Inflammatory macrophage treated with lipopolysaccharide for 1 hour (primary cell): Measurements from ENCODE around the gene ACSL5.
"Not testable (repeated sequence)": the region's sequence is repeated elsewhere in the genome, so short reads cannot be mapped to it uniquely, and the experiment has no call there.

Experiments used
- DNase-seq, 2 donors: peaks; one replicate each; pipeline ENCODE4 v3.0.0-alpha.2; 2020 to 2022

ACSL5 gene

DNA sequence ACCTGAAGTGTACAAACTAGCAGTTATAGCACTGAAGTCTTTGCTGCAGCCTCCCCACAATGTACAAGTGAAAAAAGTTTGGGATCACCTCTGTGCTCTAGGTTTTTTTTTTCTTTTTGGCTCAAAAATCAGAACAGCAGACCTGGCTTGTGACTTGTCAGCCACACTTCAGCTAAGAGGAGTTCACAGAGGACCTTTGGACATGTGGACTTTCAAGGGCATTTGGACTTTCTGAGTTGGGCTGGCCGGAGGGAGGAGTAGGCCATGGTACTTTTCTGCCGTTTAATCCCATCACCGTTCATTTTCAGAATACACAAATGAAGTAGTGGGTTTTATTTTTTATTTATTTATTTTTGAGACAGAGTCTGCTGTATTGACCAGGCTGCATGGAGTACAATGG is 21.9 kb upstream of the ACSL5 start:
- DNase-seq, result no peak

DNA sequence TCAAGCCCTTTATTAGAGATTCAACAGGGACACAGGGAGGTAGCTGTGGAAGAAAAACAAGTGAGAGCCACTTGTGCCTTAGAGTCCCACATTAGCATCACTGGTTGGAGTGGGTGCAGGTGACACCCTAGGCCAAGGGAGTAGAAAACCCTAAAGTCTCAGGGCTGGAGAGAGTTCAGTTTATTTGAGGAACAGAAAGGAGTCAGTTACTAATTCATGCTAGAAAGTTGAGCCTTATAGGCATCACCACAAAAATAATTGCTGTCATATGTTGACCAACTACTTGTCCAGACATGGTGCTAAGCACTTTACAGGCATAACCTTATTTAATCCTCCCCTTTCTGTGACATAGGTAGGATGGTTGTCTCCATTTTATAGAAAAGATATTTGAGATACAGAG is 20.9 kb upstream of the ACSL5 start:
- DNase-seq, result no peak

- no peak for DNase-seq
These were observed 17.2 kb upstream of the ACSL5 start for GRCh38 chr10:112356686-112357085.

- no peak for DNase-seq
These were observed 14.2 kb upstream of the ACSL5 start for GRCh38 chr10:112359606-112360307.

- DNase-seq, result no peak
These were observed 13.3 kb upstream of the ACSL5 start for GRCh38 chr10:112360308-112361270.

GRCh38 chr10:112361951-112362751 is 11.8 kb upstream of the ACSL5 start:
- DNase-seq, result no peak

GRCh38 chr10:112362833-112363232 is 11.1 kb upstream of the ACSL5 start:
- DNase-seq, result no peak

DNA sequence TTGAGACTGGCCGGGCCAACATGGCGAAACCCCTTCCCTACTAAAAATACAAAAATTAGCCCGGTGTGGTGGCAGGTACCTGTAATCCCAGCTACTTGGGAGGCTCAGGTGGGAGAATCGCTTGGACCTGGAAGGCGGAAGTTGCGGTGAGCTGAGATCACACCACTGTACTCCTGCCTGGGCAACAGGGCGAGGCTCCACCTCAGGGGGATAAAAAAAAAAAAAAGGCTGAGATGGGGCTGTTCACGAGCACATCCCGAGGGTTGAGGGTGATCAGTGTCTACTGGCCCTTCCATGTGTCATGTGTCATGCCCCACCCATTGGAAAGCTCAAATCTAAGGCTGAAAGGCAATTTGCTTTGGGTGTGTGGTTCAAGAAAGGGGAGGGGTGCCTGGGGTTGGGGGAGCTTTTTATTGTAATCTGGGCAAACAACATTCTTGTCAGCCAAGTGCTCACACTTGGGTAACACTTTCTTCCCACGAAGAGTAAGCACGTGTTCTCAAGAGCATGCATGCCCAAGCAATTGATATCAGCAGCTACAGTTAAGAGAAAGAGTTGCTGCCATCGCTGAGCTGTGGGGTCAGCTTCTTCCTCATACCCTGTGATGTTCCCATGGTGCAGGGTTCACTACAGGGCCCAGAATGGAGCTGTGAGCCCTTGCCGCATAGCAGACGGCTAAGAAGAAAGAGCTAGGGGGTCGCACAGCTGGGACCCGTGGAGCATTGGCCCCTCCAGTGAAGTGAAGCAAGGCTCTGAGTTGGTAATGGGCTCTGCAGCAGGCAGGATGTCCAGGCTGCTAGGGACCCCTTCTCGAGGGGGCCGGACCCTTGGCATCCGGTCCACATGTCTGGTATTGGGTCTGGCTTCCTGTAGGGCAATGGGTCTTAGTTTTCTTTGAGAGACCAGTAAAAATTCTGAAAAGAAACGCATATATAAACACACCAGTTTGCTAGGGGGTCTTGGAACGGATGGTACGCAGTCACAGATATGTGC is 9.9 kb upstream of the ACSL5 start:
- no peak for DNase-seq

- DNase-seq, result no peak
These were observed 8.9 kb upstream of the ACSL5 start for GRCh38 chr10:112365014-112365432.

GRCh38 chr10:112365451-112365850 is 8.5 kb upstream of the ACSL5 start:
- no peak for DNase-seq

DNA sequence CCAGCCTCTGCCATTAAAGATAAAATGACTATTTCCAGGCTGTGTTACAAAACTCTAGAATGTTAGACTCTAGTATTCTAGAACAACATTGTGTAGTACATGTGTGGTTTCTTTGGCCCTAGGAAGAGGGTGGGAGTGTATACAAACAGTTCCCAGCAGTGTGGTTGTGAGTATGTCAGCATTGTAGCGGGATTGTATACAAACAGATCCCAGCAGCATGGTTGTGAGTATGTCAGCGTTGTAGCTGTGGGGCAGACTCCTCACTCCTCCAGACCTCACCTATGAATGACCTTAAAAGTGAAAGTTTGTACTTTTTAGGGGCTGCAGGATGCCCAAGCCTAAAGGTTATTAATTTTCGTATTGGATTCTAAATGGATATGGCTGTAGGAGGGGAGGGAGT is 6.9 kb upstream of the ACSL5 start:
- DNase-seq, result no peak

- DNase-seq, result no peak
These were observed 6.4 kb upstream of the ACSL5 start for GRCh38 chr10:112367516-112367915.

DNA sequence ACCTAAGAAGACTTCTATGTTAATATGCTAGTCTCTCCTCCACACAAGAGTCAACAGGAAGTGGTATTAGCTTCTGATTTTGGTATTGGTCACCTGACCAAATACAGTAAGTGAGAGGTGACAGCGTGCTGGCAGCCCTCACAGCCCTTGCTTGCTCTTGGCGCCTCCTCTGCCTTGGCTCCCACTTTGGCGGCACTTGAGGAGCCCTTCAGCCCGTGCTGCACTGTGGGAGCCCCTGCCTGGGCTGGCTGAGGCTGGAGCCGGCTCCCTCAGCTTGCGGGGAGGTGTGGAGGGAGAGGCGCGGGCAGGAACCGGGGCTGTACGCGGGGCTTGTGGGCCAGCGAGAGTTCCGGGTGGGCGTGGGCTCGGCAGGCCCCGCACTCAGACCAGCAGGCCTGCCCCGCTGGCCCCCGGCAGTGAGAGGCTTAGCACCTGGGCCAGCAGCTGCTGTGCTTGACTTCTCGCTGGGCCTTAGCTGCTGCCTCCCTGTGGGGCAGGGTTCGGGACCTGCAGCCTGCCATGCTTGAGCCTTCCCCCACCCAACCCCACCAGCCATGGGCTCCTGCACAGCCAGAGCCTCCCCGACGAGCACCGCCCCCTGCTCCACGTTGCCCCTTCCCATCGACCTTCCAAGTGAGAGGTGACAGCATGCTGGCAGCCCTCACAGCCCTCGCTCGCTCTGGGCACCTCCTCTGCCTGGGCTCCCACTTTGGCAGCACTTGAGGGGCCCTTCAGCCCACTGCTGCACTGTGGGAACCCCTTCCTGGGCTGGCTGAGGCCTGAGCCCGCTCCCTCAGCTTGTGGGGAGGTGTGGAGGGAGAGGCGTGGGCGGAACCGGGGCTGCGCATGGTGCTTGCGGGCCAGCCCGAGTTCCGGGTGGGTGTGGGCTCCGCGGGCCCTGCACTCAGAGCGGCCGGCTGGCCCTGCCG is 4.2 kb upstream of the ACSL5 start:
- DNase-seq, result no peak

- no peak for DNase-seq
These were observed 3.5 kb upstream of the ACSL5 start for GRCh38 chr10:112370424-112370819.

GRCh38 chr10:112371326-112371725 is 2.6 kb upstream of the ACSL5 start:
- DNase-seq, result not testable (repeated sequence)

DNA sequence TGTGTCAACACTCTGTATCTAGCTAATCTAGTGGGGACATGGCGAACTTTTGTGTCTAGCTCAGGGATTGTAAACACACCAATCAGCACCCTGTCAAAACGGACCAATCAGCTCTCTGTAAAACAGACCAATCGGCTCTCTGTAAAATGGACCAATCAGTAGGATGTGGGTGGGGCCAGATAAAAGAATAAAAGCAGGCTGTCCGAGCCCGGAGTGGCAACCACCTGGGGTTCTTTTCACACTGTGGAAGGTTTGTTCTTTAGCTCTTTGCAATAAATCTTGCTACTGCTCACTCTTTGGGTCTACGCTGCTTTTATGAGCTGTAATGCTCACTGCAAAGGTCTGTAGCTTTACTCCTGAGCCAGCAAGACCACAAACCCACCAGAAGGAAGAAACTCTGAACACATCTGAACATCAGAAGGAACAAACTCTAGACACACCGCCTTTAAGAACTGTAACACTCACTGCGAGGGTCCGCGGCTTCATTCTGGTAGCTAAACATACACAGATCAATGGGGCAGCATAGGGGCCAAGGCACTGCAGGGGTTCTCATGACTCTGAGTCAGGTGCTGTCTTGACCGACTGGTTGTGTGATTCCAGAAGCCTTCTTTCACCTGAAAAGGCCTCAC is 1.6 kb upstream of the ACSL5 start:
- not testable (repeated sequence) for DNase-seq

- peak; percentile 63 to 74 for DNase-seq
These were observed 1.0 kb downstream of the ACSL5 start for GRCh38 chr10:112374724-112375541.

GRCh38 chr10:112375721-112376395 is 1.9 kb downstream of the ACSL5 start:
- peak; percentile 78 to 85 for DNase-seq

DNA sequence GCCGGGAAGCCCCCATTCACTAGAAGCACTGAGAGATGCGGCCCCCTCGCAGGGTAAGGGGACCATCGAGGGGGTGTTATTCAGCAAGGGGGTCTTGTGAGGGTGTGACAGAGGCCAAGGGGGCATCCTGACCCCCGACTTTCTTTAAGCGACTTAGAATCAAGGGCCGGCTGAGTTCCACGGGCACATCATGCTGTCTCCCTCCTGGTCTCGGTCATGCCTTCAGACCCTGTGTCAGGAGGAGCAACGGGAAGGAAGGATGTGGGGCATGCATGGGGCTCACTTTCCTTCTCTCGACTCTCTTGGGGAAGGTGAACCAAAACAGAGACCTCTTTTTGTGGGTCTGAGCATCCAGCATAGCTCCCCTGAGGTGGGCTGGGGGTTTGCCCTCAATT is 2.5 kb downstream of the ACSL5 start:
- peak in 1 of 2 donors; percentile 28 for DNase-seq
